HG02938 (cell line): ENCODE results near the gene TMEM214.

Experiments used
- ATAC-seq: cut with Tn5 transposase; IDR thresholded peaks from one replicate; pipeline ENCODE4 v1.9.1; 2021; ENCODE audit warnings: mild to moderate bottlenecking, moderate library complexity; ENCODE audit not compliant: unreplicated experiment

TMEM214 gene, protein sequence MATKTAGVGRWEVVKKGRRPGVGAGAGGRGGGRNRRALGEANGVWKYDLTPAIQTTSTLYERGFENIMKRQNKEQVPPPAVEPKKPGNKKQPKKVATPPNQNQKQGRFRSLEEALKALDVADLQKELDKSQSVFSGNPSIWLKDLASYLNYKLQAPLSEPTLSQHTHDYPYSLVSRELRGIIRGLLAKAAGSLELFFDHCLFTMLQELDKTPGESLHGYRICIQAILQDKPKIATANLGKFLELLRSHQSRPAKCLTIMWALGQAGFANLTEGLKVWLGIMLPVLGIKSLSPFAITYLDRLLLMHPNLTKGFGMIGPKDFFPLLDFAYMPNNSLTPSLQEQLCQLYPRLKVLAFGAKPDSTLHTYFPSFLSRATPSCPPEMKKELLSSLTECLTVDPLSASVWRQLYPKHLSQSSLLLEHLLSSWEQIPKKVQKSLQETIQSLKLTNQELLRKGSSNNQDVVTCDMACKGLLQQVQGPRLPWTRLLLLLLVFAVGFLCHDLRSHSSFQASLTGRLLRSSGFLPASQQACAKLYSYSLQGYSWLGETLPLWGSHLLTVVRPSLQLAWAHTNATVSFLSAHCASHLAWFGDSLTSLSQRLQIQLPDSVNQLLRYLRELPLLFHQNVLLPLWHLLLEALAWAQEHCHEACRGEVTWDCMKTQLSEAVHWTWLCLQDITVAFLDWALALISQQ

GRCh38 chr2:27032495-27033252 lies at the start of gene TMEM214:
TSS of gene TMEM214 (plus strand) at chr2:27032965. CDS start at chr2:27033016, 51 bp downstream.
- peak; percentile 83 for ATAC-seq

GRCh38 chr2:26983746-26984145 lies 49.0 kb upstream of the TMEM214 start:
- ATAC-seq: no peak

- ATAC-seq: no peak
Observed at GRCh38 chr2:26985807-26986206, 47.0 kb upstream of the TMEM214 start.

- ATAC-seq: no peak
Observed at GRCh38 chr2:26986576-26986975, 46.2 kb upstream of the TMEM214 start.

- no peak for ATAC-seq
Observed at GRCh38 chr2:26988058-26988860, 44.5 kb upstream of the TMEM214 start.

DNA sequence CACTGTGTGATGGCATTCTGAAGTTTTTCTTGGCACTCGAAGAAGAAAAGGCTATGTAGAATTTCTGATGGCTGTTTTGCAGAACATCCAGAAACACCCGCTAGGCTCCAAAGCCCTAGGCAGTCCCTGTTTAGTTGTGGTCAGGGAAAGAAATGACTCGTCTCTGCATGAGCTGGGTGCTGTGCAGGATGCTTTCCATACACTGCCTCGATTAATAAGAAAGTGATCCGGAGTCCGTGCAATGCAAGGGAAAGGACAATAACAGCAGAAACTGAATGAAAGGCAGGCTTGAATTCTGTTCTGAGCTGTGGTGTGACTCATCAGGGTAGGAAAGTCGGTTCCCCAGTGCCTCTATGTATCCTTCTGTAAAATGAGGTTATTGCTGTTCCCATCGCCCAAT lies 43.6 kb upstream of the TMEM214 start:
- no peak for ATAC-seq

DNA sequence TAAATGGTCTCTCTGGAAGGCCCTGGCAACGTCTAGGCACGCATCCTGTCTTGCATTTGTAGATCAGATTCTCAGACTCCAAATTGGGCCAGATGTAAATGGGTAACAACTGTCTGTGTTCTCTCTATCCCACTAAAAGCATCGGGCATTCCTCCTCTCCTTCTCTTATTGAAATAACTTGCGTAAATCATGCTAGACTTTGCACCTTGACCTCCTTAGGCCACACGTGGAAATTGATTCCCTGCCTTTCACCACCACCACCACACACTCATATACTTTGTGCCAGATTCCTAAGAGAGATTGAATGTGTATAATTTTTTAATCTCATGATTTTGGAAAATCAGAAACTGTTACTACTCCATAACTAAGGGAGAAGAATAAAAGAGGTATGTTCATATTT lies 41.0 kb upstream of the TMEM214 start:
- ATAC-seq: no peak

DNA sequence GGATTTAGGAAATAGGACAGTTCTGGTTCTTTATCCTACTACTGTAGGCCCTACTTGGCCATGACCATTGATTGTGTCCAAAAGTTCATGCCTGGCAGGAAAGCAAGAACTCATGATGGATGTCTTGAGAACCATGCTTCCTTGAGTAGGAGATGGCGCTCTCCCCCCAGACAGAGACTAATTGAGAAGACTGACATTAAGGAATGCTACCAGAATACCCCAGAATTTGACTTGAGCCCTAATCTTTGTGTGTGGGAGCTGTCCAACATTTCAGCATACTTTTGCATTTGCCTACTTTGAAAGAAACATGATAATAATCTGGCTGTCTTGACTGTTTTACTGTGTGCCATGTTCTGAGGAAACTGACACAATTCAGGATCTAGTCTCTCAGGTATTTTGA lies 39.0 kb upstream of the TMEM214 start:
- ATAC-seq: no peak

- ATAC-seq: no peak
Observed at GRCh38 chr2:26994983-26995382, 37.8 kb upstream of the TMEM214 start.

- no peak for ATAC-seq
Observed at GRCh38 chr2:26997394-26997793, 35.4 kb upstream of the TMEM214 start.

- no peak for ATAC-seq
Observed at GRCh38 chr2:26998323-26998722, 34.4 kb upstream of the TMEM214 start.

- no peak for ATAC-seq
Observed at GRCh38 chr2:27000228-27000627, 32.5 kb upstream of the TMEM214 start.

DNA sequence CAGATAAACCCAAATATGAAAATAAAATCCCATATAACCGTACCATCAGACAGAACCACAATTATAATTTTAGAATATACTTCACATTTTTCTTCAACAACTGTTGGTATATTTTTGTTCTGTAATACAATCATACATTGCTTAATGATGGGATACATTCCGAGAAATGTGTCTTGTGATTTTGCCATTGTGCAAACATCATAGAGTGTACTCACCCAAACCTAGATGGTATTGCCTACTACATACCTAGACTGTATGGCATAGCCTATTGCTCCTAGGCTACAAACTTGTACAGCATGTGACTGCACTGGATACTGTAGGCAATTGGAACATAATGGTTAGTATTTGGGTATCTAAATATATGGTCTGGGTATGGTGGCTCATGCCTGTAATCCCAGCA lies 31.8 kb upstream of the TMEM214 start:
- ATAC-seq: no peak

DNA sequence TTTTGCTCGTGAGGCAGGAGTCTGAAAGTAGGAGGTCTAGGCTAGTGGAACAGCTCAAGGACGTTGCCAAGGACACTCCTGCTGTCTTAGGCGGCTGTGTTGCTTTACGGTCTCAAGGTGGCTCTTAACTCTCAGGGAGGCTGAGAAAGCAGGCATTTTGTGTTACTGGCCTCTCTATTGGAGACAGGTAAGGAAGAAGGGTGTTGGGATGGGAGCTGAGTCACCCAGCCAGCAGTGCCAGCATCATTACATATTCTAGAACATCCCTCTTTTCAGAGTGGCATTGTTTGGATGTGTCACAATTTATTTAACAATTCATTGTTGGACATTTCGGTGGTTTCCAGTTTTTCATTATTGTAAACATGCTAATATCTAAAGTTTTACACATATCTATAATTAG lies 30.8 kb upstream of the TMEM214 start:
- no peak for ATAC-seq

DNA sequence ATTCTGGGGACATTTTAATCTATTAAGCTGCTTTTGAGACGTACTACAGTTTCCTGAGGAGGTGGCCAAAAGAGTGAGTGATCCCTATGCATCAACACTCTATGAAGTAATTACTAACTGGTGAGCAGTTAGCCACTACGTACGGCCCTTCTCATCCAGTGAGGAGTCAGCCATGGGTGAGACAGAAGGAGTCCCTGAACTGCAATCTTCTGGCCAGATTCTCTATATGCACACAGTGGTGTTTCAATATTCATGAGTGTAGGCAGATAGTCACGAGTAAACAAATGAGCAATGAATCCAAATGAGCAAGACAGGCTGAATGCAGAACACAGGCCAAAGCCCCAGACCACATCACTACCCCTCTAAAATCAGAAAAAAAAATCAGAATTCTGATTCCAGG lies 29.8 kb upstream of the TMEM214 start:
- no peak for ATAC-seq

DNA sequence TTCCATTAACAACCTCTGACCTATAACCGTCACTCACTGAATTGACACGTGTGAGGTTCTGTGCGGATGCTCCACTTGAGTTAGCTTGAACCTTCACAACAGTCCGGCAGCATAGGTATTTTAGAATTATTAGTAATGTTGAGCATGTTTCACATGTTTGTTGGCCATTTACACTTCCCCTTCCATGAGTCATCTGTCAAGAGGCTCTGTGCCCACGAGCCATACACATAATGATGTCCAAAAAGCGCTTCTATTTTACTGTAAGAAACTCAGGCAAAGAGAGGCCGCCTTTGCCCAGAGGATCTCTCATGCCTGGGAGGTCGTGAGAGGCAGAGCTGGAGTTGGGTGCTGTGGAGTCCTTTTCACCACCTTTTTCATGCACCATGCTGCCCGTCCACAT lies 28.9 kb upstream of the TMEM214 start:
- ATAC-seq: no peak

GRCh38 chr2:27006602-27007415 lies 26.0 kb upstream of the TMEM214 start:
- ATAC-seq: no peak

DNA sequence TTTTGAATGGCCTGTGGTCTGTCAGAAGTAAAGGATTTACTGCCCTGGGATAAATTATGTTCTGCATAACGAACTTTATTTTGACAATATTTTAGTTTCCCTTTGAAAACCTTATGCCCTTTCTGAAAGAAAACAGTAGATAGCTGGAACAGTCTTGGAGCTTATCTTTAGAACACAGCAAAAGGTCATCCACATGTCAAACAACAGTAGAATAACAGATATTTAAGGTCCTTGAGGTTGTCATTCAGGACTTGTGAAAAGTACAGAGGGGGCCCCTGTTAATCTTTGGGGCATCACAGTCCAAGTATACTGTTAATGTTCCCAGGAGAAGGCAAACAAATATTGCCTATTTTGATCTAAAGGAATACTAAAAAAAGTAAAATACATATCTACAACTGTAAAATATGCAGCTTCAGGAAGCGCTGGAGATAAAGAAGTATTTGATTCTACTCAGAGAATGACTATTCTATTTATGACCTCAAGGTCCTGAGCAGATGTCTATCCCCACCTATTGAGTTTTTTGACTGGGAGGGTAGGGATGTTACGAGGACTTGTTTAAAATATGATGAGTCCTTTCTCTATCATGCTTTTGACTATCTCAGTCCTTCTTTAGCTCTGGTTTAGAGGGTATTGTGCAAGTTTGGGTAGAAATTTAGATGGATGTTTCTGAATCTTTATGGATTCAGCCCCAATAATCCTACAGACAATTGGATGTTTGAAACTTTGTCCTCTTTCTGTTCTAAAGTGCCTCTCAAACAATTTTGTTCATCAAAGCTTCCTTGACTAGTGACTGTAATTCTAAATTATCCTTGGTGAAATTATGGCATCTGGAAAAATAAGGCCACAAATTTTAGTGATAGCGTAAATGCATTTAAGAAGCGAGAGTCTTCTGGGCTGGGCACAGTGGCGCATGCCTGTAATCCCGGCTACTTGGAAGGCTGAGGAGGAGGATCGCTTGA lies 25.1 kb upstream of the TMEM214 start:
- ATAC-seq: no peak

- ATAC-seq: no peak
Observed at GRCh38 chr2:27008678-27009077, 24.1 kb upstream of the TMEM214 start.
